Hepatocyte (in vitro differentiated cells): ENCODE measurements around the gene PLXND1. TPM values are rescaled to one million over a fixed set of nuclear protein-coding genes. Genes with fewer than 3 reads are reported as not detected.
A peak's percentile ranks its signal among the peaks of the same experiment; 100 is the strongest.

Experiments used
- DNase-seq: peaks from one replicate; pipeline ENCODE4 v3.0.0-alpha.2; 2016; ENCODE audit warnings: low spot score
- H2AFZ ChIP-seq: fragments of 200-600 bp; sonication (generic); 2 replicates; pipeline ENCODE4 v1.6.0; 2016; ENCODE audit warnings: antibody characterized with exemption, mild to moderate bottlenecking
- H3K27ac ChIP-seq: fragments of 200-600 bp; sonication (generic); 2 replicates; pipeline ENCODE4 v1.5.1; 2016; ENCODE audit warnings: mild to moderate bottlenecking
- H3K27me3 ChIP-seq: fragments of 200-600 bp; sonication (generic); 2 replicates; pipeline ENCODE4 v1.6.1; 2016
- H3K36me3 ChIP-seq: fragments of 200-600 bp; sonication (generic); replicated peaks from 2 replicates; pipeline ENCODE4 v1.5.1; 2016; ENCODE audit warnings: low read depth; ENCODE audit not compliant: insufficient read depth
- H3K4me1 ChIP-seq: fragments of 200-600 bp; sonication (generic); 2 replicates; pipeline ENCODE4 v1.5.1; 2016; ENCODE audit warnings: mild to moderate bottlenecking, moderate library complexity; ENCODE audit not compliant: insufficient read depth
- H3K4me2 ChIP-seq: fragments of 200-600 bp; sonication (generic); 2 replicates; pipeline ENCODE4 v1.6.0; 2016
- H3K4me3 ChIP-seq: fragments of 200-600 bp; sonication (generic); 2 replicates; pipeline ENCODE4 v1.5.1; 2016; ENCODE audit warnings: mild to moderate bottlenecking
- H3K79me2 ChIP-seq: fragments of 200-600 bp; sonication (generic); 2 replicates; pipeline ENCODE4 v1.6.0; 2017; ENCODE audit warnings: mild to moderate bottlenecking
- H3K9me2 ChIP-seq: fragments of 200-600 bp; sonication (generic); replicated peaks from 2 replicates; pipeline ENCODE4 v1.6.0; 2017; ENCODE audit warnings: mild to moderate bottlenecking; ENCODE audit not compliant: insufficient read depth
- H3K9me3 ChIP-seq: fragments of 200-600 bp; sonication (generic); 2 replicates; pipeline ENCODE4 v1.5.1; 2016; ENCODE audit warnings: low read depth, mild to moderate bottlenecking
- H4K20me1 ChIP-seq: fragments of 200-600 bp; sonication (generic); 2 replicates; pipeline ENCODE4 v1.6.0; 2016; ENCODE audit warnings: mild to moderate bottlenecking; ENCODE audit not compliant: insufficient read depth, poor library complexity, severe bottlenecking
- CTCF ChIP-seq: fragments of 200-600 bp; sonication (generic); IDR thresholded peaks from 2 replicates; pipeline ENCODE4 v1.5.1; 2016; ENCODE audit warnings: antibody characterized with exemption, mild to moderate bottlenecking; ENCODE audit not compliant: poor library complexity
- EZH2 ChIP-seq: fragments of 200-600 bp; sonication (generic); IDR thresholded peaks from 2 replicates; pipeline ENCODE4 v1.6.1; 2016; ENCODE audit warnings: antibody characterized with exemption, mild to moderate bottlenecking, borderline replicate concordance
- EZH2phosphoT487 ChIP-seq: fragments of 200-600 bp; sonication (generic); IDR thresholded peaks from one replicate; pipeline ENCODE4 v1.6.1; 2018; ENCODE audit warnings: antibody characterized with exemption, mild to moderate bottlenecking, low read depth, moderate library complexity; ENCODE audit not compliant: unreplicated experiment, severe bottlenecking
- WGBS: methylation state at CpG from one replicate; pipeline ENCODE4 v1.1.6; 2016; ENCODE audit warnings: low lambda C conversion rate; ENCODE audit errors: missing lambda C conversion rate; 5-methylcytosine and 5-hydroxymethylcytosine counted together
- polyA plus RNA-seq: library from polyadenylated mRNA; unstranded; fragments of >200 nt; fragmentation: Nextera tagmentation; extraction: Ambion mirVana; gene quantifications from 2 replicates; pipeline ENCODE4 v1.2.1, GENCODE V29; 2016
- total RNA-seq: library from RNA; depleted of rRNA; stranded (reverse); fragments of >200 nt; gene quantifications from 2 replicates; pipeline ENCODE4 v1.2.3, GENCODE V29; 2014

PLXND1 gene
- total and polyA plus RNA-seq, 2 experiments from 2014 or later, result 36.3 to 45.3 TPM

- Histone ChIP-seq H4K20me1 (no peaks in the 10 kb centered on the region), H3K79me2 (peaks cover 6% of the 10 kb centered on the region), H3K9me2 (no peaks in the 10 kb centered on the region), H3K4me2 (no peak overlapping the region), H3K27me3 (no peaks in the 10 kb centered on the region), H3K9me3 (no peaks in the 10 kb centered on the region), H2AFZ (no peak overlapping the region), H3K36me3 (no peaks in the 10 kb centered on the region), H3K4me1 (peaks cover 52% of the 10 kb centered on the region), H3K27ac (peak overlapping the region; percentile 70), H3K4me3 (no peak overlapping the region)
- no peak for DNase-seq
- 87% methylated on average over 15 of the region's 18 CpGs for WGBS
- TF ChIP-seq CTCF (no peak), EZH2phosphoT487 (no peak), EZH2 (no peak)
Measured at GRCh38 chr3:129555616-129556357, 50.7 kb downstream of the PLXND1 start.

GRCh38 chr3:129555153-129555550 is 51.3 kb downstream of the PLXND1 start:
- WGBS, result 63% methylated on average over 15 of the region's 15 CpGs
- peaks cover 46% of the 10 kb centered on the region for H3K4me1 ChIP-seq
- H3K36me3 ChIP-seq, result no peaks in the 10 kb centered on the region
- no peaks in the 10 kb centered on the region for H3K9me2 ChIP-seq
- H3K4me2 ChIP-seq, result no peak overlapping the region
- TF ChIP-seq CTCF (no peak), EZH2 (no peak), EZH2phosphoT487 (no peak)
- H3K4me3 ChIP-seq, result no peak overlapping the region
- H3K27me3 ChIP-seq, result no peaks in the 10 kb centered on the region
- H3K79me2 ChIP-seq, result peaks cover 6% of the 10 kb centered on the region
- H4K20me1 ChIP-seq, result no peaks in the 10 kb centered on the region
- peak overlapping the region; percentile 70 for H3K27ac ChIP-seq
- no peak overlapping the region for H2AFZ ChIP-seq
- no peak for DNase-seq
- H3K9me3 ChIP-seq, result no peaks in the 10 kb centered on the region

- WGBS, result 70% methylated on average over 13 of the region's 13 CpGs
- TF ChIP-seq EZH2, result no peak
- no peak for TF ChIP-seq CTCF
- TF ChIP-seq EZH2phosphoT487, result no peak
- peaks cover 40% of the 10 kb centered on the region for H3K4me1 ChIP-seq
Measured at GRCh38 chr3:129554356-129555152, 51.9 kb downstream of the PLXND1 start.

More at GRCh38 chr3:129554356-129555152, 51.9 kb downstream of the PLXND1 start:
- H4K20me1 ChIP-seq, result no peaks in the 10 kb centered on the region
- no peak overlapping the region for H3K4me2 ChIP-seq
- no peaks in the 10 kb centered on the region for H3K27me3 ChIP-seq
- H3K36me3 ChIP-seq, result no peaks in the 10 kb centered on the region
- DNase-seq, result no peak
- H3K9me2 ChIP-seq, result no peaks in the 10 kb centered on the region
- H3K4me3 ChIP-seq, result no peak overlapping the region
- H3K9me3 ChIP-seq, result no peaks in the 10 kb centered on the region
- peak overlapping the region; percentile 70 for H3K27ac ChIP-seq
- H3K79me2 ChIP-seq, result peaks cover 2% of the 10 kb centered on the region
- H2AFZ ChIP-seq, result no peak overlapping the region
